Thyroid gland (tissue), 4 donors: ENCODE results near the gene DICER1.

Experiments
- POLR2A ChIP-seq, 2 donors: fragments of 450-650 bp; IDR thresholded peaks; one replicate each; pipeline ENCODE4 v1.6.1; 2017; ENCODE audit warnings: antibody characterized with exemption in 2 of 2, mild to moderate bottlenecking in 2 of 2, moderate library complexity in 1 of 2
- TF ChIP-seq, protein P1 (sequence below), 6 experiments: fragments of 200-600 bp in 3 of 6; fragments of 450-650 bp in 3 of 6; sonication (generic) in 3 of 6; IDR thresholded peaks; one replicate each; pipeline ENCODE4 v1.5.1; 2016 to 2019; ENCODE audit warnings: antibody characterized with exemption in 6 of 6, mild to moderate bottlenecking in 2 of 6, inconsistent platforms in 1 of 6, moderate library complexity in 1 of 6

DNA sequence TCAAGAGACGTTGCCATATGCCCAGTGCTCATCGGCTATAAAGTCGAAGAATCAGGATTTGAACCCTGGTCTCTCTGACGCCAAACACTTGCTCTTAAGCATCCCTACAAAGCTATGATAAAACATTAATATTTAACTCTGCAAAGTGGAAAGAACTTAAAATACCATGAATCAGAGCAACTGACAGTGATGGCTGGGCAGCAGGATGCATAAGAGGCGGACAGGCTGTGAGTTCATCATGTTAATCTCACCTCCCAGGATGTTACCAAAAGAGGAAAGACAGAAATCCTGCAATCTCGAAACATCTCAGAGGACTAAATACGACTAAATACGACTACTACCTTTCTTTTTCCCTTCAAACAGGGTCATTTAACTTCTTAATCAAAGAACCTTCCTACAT, 5.8 kb downstream of the DICER1 start:
- TF ChIP-seq, protein P1, sequence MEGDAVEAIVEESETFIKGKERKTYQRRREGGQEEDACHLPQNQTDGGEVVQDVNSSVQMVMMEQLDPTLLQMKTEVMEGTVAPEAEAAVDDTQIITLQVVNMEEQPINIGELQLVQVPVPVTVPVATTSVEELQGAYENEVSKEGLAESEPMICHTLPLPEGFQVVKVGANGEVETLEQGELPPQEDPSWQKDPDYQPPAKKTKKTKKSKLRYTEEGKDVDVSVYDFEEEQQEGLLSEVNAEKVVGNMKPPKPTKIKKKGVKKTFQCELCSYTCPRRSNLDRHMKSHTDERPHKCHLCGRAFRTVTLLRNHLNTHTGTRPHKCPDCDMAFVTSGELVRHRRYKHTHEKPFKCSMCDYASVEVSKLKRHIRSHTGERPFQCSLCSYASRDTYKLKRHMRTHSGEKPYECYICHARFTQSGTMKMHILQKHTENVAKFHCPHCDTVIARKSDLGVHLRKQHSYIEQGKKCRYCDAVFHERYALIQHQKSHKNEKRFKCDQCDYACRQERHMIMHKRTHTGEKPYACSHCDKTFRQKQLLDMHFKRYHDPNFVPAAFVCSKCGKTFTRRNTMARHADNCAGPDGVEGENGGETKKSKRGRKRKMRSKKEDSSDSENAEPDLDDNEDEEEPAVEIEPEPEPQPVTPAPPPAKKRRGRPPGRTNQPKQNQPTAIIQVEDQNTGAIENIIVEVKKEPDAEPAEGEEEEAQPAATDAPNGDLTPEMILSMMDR (IDR thresholded peaks at IDR 0.05) = no peak
- no peak for TF ChIP-seq POLR2A (IDR thresholded peaks at IDR 0.05)
